SK-N-SH treated with all-trans-retinoic acid at 6 μM for 48 hours (cell line): ENCODE measurements around the gene ZGRF1.

Experiments
- ARNTL ChIP-seq: fragments of 450-650 bp; formaldehyde crosslinking; IDR thresholded peaks from 2 replicates; pipeline ENCODE4 v1.5.0; 2020; ENCODE audit warnings: low read depth, mild to moderate bottlenecking, moderate library complexity, borderline replicate concordance
- CREB5 ChIP-seq: fragments of 250-450 bp; sonication (Bioruptor Pico); IDR thresholded peaks from 2 replicates; pipeline ENCODE4 v1.5.1; 2020; ENCODE audit warnings: low read depth, mild to moderate bottlenecking, moderate library complexity
- ISL1 ChIP-seq: fragments of 250-450 bp; sonication (Bioruptor Pico); IDR thresholded peaks from 2 replicates; pipeline ENCODE4 v2.1.2; 2022; ENCODE audit warnings: mild to moderate bottlenecking, moderate library complexity
- PPARA ChIP-seq: fragments of 250-450 bp; sonication (Bioruptor Pico); IDR thresholded peaks from 2 replicates; pipeline ENCODE4 v1.5.0; 2020; ENCODE audit warnings: mild to moderate bottlenecking, borderline replicate concordance
- TCF4 ChIP-seq: fragments of 250-450 bp; sonication (Bioruptor Pico); IDR thresholded peaks from 2 replicates; pipeline ENCODE4 v1.8.0; 2021; ENCODE audit warnings: mild to moderate bottlenecking, moderate library complexity, borderline replicate concordance
- ZNF8 ChIP-seq: fragments of 450-650 bp; formaldehyde crosslinking; IDR thresholded peaks from 2 replicates; pipeline ENCODE4 v1.5.0; 2020; ENCODE audit warnings: mild to moderate bottlenecking, moderate library complexity

- no peak for TF ChIP-seq ISL1 (CRISPR knock-in tag)
- TF ChIP-seq TCF4 (CRISPR knock-in tag), result no peak
- TF ChIP-seq ARNTL (CRISPR knock-in tag), result no peak
- no peak for TF ChIP-seq PPARA
- TF ChIP-seq CREB5, result no peak
- no peak for TF ChIP-seq ZNF8 (CRISPR knock-in tag)
These were observed 45.1 kb downstream of the ZGRF1 start for GRCh38 chr4:112591593-112591992.
